Measurements from ENCODE around the gene ADRA2B.

Gene ADRA2B

GRCh38 chr2:96099861-96100798 is 16.2 kb downstream of the ADRA2B start:
- no peak overlapping the region for H3K4me3 ChIP-seq (ENCODE audit: control insufficient read depth in 1 of 7, extremely low read depth in 1 of 7, insufficient read depth in 4 of 7, low read depth in 2 of 7, low read length in 6 of 7)
- H3K9me3 ChIP-seq (ENCODE audit: control extremely low read depth in 1 of 5, control insufficient read depth in 4 of 5, insufficient read depth in 2 of 5, low read depth in 1 of 5, low read length in 4 of 5): peaks cover 0 to 3% (median 2%) of the 10 kb centered on the region in 5 experiments
- ChIA-PET POLR2A (no interaction called here), CTCF (no interaction called here)
- no peak overlapping the region for H3K27ac ChIP-seq (ENCODE audit: insufficient read depth in 1 of 2, low read depth in 1 of 2, low read length in 2 of 2, poor library complexity in 1 of 2, severe bottlenecking in 2 of 2)
- no peaks in the 10 kb centered on the region for H3K27me3 ChIP-seq (replicated peaks in 2 of 5; ENCODE audit: control insufficient read depth in 4 of 5, insufficient read depth in 5 of 5, low read length in 4 of 5)
- no peak for DNase-seq
- H3K36me3 ChIP-seq (ENCODE audit: control insufficient read depth in 4 of 4, insufficient read depth in 4 of 4, low read length in 3 of 4): no peaks in the 10 kb centered on the region
- H3K4me1 ChIP-seq (ENCODE audit: control extremely low read depth in 1 of 4, control insufficient read depth in 4 of 4, insufficient read depth in 4 of 4, low read length in 3 of 4): peaks cover 0 to 6% (median under 1%) of the 10 kb centered on the region in 4 experiments
- 89% methylated on average over 6 of the region's 12 CpGs for WGBS (ENCODE audit: insufficient coverage)

- H3K4me1 ChIP-seq (ENCODE audit: control extremely low read depth in 1 of 4, control insufficient read depth in 4 of 4, insufficient read depth in 4 of 4, low read length in 3 of 4): peaks cover 0 to 3% (median under 1%) of the 10 kb centered on the region in 4 experiments
- no peak overlapping the region for H3K27ac ChIP-seq (ENCODE audit: insufficient read depth in 1 of 2, low read depth in 1 of 2, low read length in 2 of 2, poor library complexity in 1 of 2, severe bottlenecking in 2 of 2)
- no peaks in the 10 kb centered on the region for H3K36me3 ChIP-seq (ENCODE audit: control insufficient read depth in 4 of 4, insufficient read depth in 4 of 4, low read length in 3 of 4)
- no peak for DNase-seq
- H3K9me3 ChIP-seq (ENCODE audit: control extremely low read depth in 1 of 5, control insufficient read depth in 4 of 5, insufficient read depth in 2 of 5, low read depth in 1 of 5, low read length in 4 of 5): no peaks in the 10 kb centered on the region
- no peak overlapping the region for H3K4me3 ChIP-seq (ENCODE audit: control insufficient read depth in 1 of 7, extremely low read depth in 1 of 7, insufficient read depth in 4 of 7, low read depth in 2 of 7, low read length in 6 of 7)
- 99% methylated on average over 7 of the region's 11 CpGs for WGBS (ENCODE audit: insufficient coverage)
- POLR2A ChIA-PET: no interaction called here
- H3K27me3 ChIP-seq (replicated peaks in 2 of 5; ENCODE audit: control insufficient read depth in 4 of 5, insufficient read depth in 5 of 5, low read length in 4 of 5): no peaks in the 10 kb centered on the region
- CTCF ChIA-PET: interaction anchor here (0.7 to 1.1 kb wide), 2 partner anchors 9 to 11 kb away, joined by 3 read pairs; no protein-coding TSS in a partner anchor
Observed at GRCh38 chr2:96098900-96099590, 17.3 kb downstream of the ADRA2B start.

GRCh38 chr2:96097951-96098823 is 18.2 kb downstream of the ADRA2B start:
- POLR2A ChIA-PET: no interaction called here

GRCh38 chr2:96097441-96097840 is 18.9 kb downstream of the ADRA2B start:
- CTCF ChIA-PET: no interaction called here
- Histone ChIP-seq H3K4me1 (ENCODE audit: control extremely low read depth in 1 of 4, control insufficient read depth in 4 of 4, insufficient read depth in 4 of 4, low read length in 3 of 4) (peaks cover 0 to 3% (median 0%) of the 10 kb centered on the region in 4 experiments), H3K27me3 (replicated peaks in 2 of 5; ENCODE audit: control insufficient read depth in 4 of 5, insufficient read depth in 5 of 5, low read length in 4 of 5) (no peaks in the 10 kb centered on the region), H3K9me3 (ENCODE audit: control extremely low read depth in 1 of 5, control insufficient read depth in 4 of 5, insufficient read depth in 2 of 5, low read depth in 1 of 5, low read length in 4 of 5) (no peaks in the 10 kb centered on the region), H3K4me3 (ENCODE audit: control insufficient read depth in 1 of 7, extremely low read depth in 1 of 7, insufficient read depth in 4 of 7, low read depth in 2 of 7, low read length in 6 of 7) (no peak overlapping the region), H3K27ac (ENCODE audit: insufficient read depth in 1 of 2, low read depth in 1 of 2, low read length in 2 of 2, poor library complexity in 1 of 2, severe bottlenecking in 2 of 2) (no peak overlapping the region), H3K36me3 (ENCODE audit: control insufficient read depth in 4 of 4, insufficient read depth in 4 of 4, low read length in 3 of 4) (no peaks in the 10 kb centered on the region)
- no peak for DNase-seq
- POLR2A ChIA-PET: no interaction called here
- WGBS (ENCODE audit: insufficient coverage): 100% methylated on average over 2 of the region's 5 CpGs

More at GRCh38 chr2:96097951-96098823, 18.2 kb downstream of the ADRA2B start:
- Histone ChIP-seq H3K4me1 (ENCODE audit: control extremely low read depth in 1 of 4, control insufficient read depth in 4 of 4, insufficient read depth in 4 of 4, low read length in 3 of 4) (peaks cover 0 to 3% (median 0%) of the 10 kb centered on the region in 4 experiments), H3K9me3 (ENCODE audit: control extremely low read depth in 1 of 5, control insufficient read depth in 4 of 5, insufficient read depth in 2 of 5, low read depth in 1 of 5, low read length in 4 of 5) (no peaks in the 10 kb centered on the region), H3K27ac (ENCODE audit: insufficient read depth in 1 of 2, low read depth in 1 of 2, low read length in 2 of 2, poor library complexity in 1 of 2, severe bottlenecking in 2 of 2) (no peak overlapping the region), H3K4me3 (ENCODE audit: control insufficient read depth in 1 of 7, extremely low read depth in 1 of 7, insufficient read depth in 4 of 7, low read depth in 2 of 7, low read length in 6 of 7) (no peak overlapping the region), H3K36me3 (ENCODE audit: control insufficient read depth in 4 of 4, insufficient read depth in 4 of 4, low read length in 3 of 4) (no peaks in the 10 kb centered on the region), H3K27me3 (replicated peaks in 2 of 5; ENCODE audit: control insufficient read depth in 4 of 5, insufficient read depth in 5 of 5, low read length in 4 of 5) (no peaks in the 10 kb centered on the region)
- no peak for DNase-seq
- WGBS (ENCODE audit: insufficient coverage): 100% methylated on average over 6 of the region's 7 CpGs
- CTCF ChIA-PET: interaction anchor here (0.7 to 1.1 kb wide), 2 partner anchors 9 to 12 kb away, joined by 3 read pairs; no protein-coding TSS in a partner anchor

- POLR2A ChIA-PET: no interaction called here
Observed at GRCh38 chr2:96095116-96095636, 21.2 kb downstream of the ADRA2B start.

GRCh38 chr2:96093528-96093927 is 22.8 kb downstream of the ADRA2B start:
- CTCF ChIA-PET: interaction anchor here (1.8 to 3.2 kb wide), 2 partner anchors 24 to 45 kb away, joined by 5 to 8 read pairs; partner anchors contain the start of gene ASTL

More at GRCh38 chr2:96095116-96095636, 21.2 kb downstream of the ADRA2B start:
- peaks cover 0 to 1% (median 0%) of the 10 kb centered on the region in 4 experiments for H3K4me1 ChIP-seq (ENCODE audit: control extremely low read depth in 1 of 4, control insufficient read depth in 4 of 4, insufficient read depth in 4 of 4, low read length in 3 of 4)
- no peaks in the 10 kb centered on the region for H3K9me3 ChIP-seq (ENCODE audit: control extremely low read depth in 1 of 5, control insufficient read depth in 4 of 5, insufficient read depth in 2 of 5, low read depth in 1 of 5, low read length in 4 of 5)
- no peaks in the 10 kb centered on the region for H3K36me3 ChIP-seq (ENCODE audit: control insufficient read depth in 4 of 4, insufficient read depth in 4 of 4, low read length in 3 of 4)
- no peak overlapping the region for H3K27ac ChIP-seq (ENCODE audit: insufficient read depth in 1 of 2, low read depth in 1 of 2, low read length in 2 of 2, poor library complexity in 1 of 2, severe bottlenecking in 2 of 2)
- no peaks in the 10 kb centered on the region for H3K27me3 ChIP-seq (replicated peaks in 2 of 5; ENCODE audit: control insufficient read depth in 4 of 5, insufficient read depth in 5 of 5, low read length in 4 of 5)
- peak in 2 of 3 donors; percentile 13 to 41 for DNase-seq
- H3K4me3 ChIP-seq (ENCODE audit: control insufficient read depth in 1 of 7, extremely low read depth in 1 of 7, insufficient read depth in 4 of 7, low read depth in 2 of 7, low read length in 6 of 7): no peak overlapping the region
- CTCF ChIA-PET: no interaction called here
- 97% methylated on average over 4 of the region's 7 CpGs for WGBS (ENCODE audit: insufficient coverage)

More at GRCh38 chr2:96093528-96093927, 22.8 kb downstream of the ADRA2B start:
- POLR2A ChIA-PET: no interaction called here
- H3K36me3 ChIP-seq (ENCODE audit: control insufficient read depth in 4 of 4, insufficient read depth in 4 of 4, low read length in 3 of 4): no peaks in the 10 kb centered on the region
- H3K27me3 ChIP-seq (replicated peaks in 2 of 5; ENCODE audit: control insufficient read depth in 4 of 5, insufficient read depth in 5 of 5, low read length in 4 of 5): no peaks in the 10 kb centered on the region
- 100% methylated on average over 4 of the region's 4 CpGs for WGBS (ENCODE audit: insufficient coverage)
- no peak for DNase-seq
- H3K4me1 ChIP-seq (ENCODE audit: control extremely low read depth in 1 of 4, control insufficient read depth in 4 of 4, insufficient read depth in 4 of 4, low read length in 3 of 4): no peaks in the 10 kb centered on the region
- no peak overlapping the region for H3K27ac ChIP-seq (ENCODE audit: insufficient read depth in 1 of 2, low read depth in 1 of 2, low read length in 2 of 2, poor library complexity in 1 of 2, severe bottlenecking in 2 of 2)
- no peak overlapping the region for H3K4me3 ChIP-seq (ENCODE audit: control insufficient read depth in 1 of 7, extremely low read depth in 1 of 7, insufficient read depth in 4 of 7, low read depth in 2 of 7, low read length in 6 of 7)
- no peaks in the 10 kb centered on the region for H3K9me3 ChIP-seq (ENCODE audit: control extremely low read depth in 1 of 5, control insufficient read depth in 4 of 5, insufficient read depth in 2 of 5, low read depth in 1 of 5, low read length in 4 of 5)
